ENCODE data around the gene RELCH.

The RELCH gene

DNA sequence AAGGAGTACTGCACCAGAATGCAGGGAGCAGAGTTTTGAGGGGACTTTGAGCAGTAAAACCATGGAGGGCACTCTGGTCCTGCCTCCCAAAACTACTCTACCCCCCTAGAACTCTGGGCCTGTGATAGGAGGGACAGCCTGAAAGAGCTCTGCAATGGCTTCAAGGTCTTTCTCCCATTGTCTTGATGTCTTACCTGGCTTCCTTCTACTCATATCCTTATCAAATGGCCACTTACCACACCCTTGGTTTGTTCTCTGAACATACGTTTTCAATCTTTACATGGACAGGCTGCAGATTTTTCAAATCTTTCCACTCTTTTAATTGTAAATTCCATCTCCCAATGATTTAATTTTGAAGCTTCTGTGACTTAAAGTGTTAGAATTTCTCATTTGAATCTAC, 27.7 kb downstream of the RELCH start:
- Histone ChIP-seq H3K18ac (ENCODE audit: low read length) (no peak overlapping the region), H3K36me3 (replicated peaks in 1 of 2; ENCODE audit: control insufficient read depth in 2 of 2, insufficient read depth in 2 of 2, low read length in 2 of 2) (peaks cover 9 to 59% of the 10 kb centered on the region in 2 donors), H3K27ac (replicated peaks; ENCODE audit: low read length) (no peak overlapping the region), H3K23ac (ENCODE audit: low read depth, low read length, poor library complexity) (peak overlapping the region; percentile 85), H2AK5ac (ENCODE audit: low read depth, low read length) (no peak overlapping the region), H2BK12ac (ENCODE audit: low read length) (no peak overlapping the region), H4K8ac (ENCODE audit: low read depth, low read length) (no peak overlapping the region), H2BK5ac (ENCODE audit: low read length) (no peak overlapping the region), H2AFZ (ENCODE audit: low read length) (no peak overlapping the region), H2BK15ac (ENCODE audit: low read length) (no peak overlapping the region), H3K4ac (ENCODE audit: low read length) (no peak overlapping the region), H3K27me3 (ENCODE audit: control insufficient read depth in 3 of 3, insufficient read depth in 3 of 3, low read depth in 1 of 3, low read length in 3 of 3) (no peaks in the 10 kb centered on the region), H3K4me1 (ENCODE audit: control insufficient read depth in 2 of 2, insufficient read depth in 1 of 2, low read depth in 1 of 2, low read length in 2 of 2) (no peaks in the 10 kb centered on the region), H2BK120ac (ENCODE audit: low read depth, low read length) (no peak overlapping the region), H3K14ac (ENCODE audit: low read length) (no peak overlapping the region), H3K4me3 (ENCODE audit: low read length in 2 of 2) (no peak overlapping the region), H4K91ac (ENCODE audit: low read depth, low read length, poor library complexity) (no peak overlapping the region), H3K4me2 (ENCODE audit: insufficient read depth, low read length, poor library complexity, severe bottlenecking) (no peak overlapping the region), H3K9ac (ENCODE audit: low read depth, low read length, poor library complexity) (no peak overlapping the region), H3K79me1 (ENCODE audit: low read depth, low read length) (peaks cover 3% of the 10 kb centered on the region), H3K9me3 (replicated peaks in 1 of 2; ENCODE audit: control insufficient read depth in 2 of 2, insufficient read depth in 1 of 2, low read depth in 1 of 2, low read length in 2 of 2) (peaks cover 0 to 2% of the 10 kb centered on the region in 2 donors)
- no peak for DNase-seq (ENCODE audit: low spot score)
- no CpG with 5 or more reads among the region's 1 CpG for WGBS, 2 donors (ENCODE audit: extremely low coverage in 2 of 2, insufficient read length in 2 of 2, insufficient replicate concordance in 1 of 2)

DNA sequence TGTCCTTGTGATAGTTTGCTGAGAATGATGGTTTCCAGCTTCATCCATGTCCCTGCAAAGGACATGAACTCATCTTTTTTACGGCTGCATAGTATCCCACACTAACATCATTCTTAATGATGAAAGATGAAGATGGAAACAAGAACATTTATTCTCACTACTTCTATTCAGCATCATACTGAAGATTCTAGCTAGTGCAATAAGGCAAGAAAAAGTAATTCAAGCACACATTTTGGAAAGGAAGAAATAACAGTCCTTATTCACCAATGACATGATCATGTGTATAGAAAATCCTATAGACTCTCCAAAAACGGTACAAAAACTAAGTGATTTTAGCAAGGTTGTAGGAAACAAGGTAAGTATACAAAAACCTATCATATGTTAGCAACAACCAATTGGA, 37.2 kb downstream of the RELCH start:
- Histone ChIP-seq H3K36me3 (replicated peaks in 1 of 2; ENCODE audit: control insufficient read depth in 2 of 2, insufficient read depth in 2 of 2, low read length in 2 of 2) (peaks cover 3 to 85% of the 10 kb centered on the region in 2 donors), H4K91ac (ENCODE audit: low read depth, low read length, poor library complexity) (no peak overlapping the region), H2AFZ (ENCODE audit: low read length) (no peak overlapping the region), H4K8ac (ENCODE audit: low read depth, low read length) (no peak overlapping the region), H2BK12ac (ENCODE audit: low read length) (no peak overlapping the region), H3K14ac (ENCODE audit: low read length) (no peak overlapping the region), H3K4me1 (ENCODE audit: control insufficient read depth in 2 of 2, insufficient read depth in 1 of 2, low read depth in 1 of 2, low read length in 2 of 2) (no peaks in the 10 kb centered on the region), H3K27ac (replicated peaks; ENCODE audit: low read length) (no peak overlapping the region), H2BK15ac (ENCODE audit: low read length) (no peak overlapping the region), H3K4me2 (ENCODE audit: insufficient read depth, low read length, poor library complexity, severe bottlenecking) (no peak overlapping the region), H3K9ac (ENCODE audit: low read depth, low read length, poor library complexity) (no peak overlapping the region), H2AK5ac (ENCODE audit: low read depth, low read length) (no peak overlapping the region), H3K4ac (ENCODE audit: low read length) (no peak overlapping the region), H2BK120ac (ENCODE audit: low read depth, low read length) (no peak overlapping the region), H3K27me3 (ENCODE audit: control insufficient read depth in 3 of 3, insufficient read depth in 3 of 3, low read depth in 1 of 3, low read length in 3 of 3) (no peaks in the 10 kb centered on the region), H3K4me3 (ENCODE audit: low read length in 2 of 2) (no peak overlapping the region), H3K18ac (ENCODE audit: low read length) (no peak overlapping the region), H3K79me1 (ENCODE audit: low read depth, low read length) (no peaks in the 10 kb centered on the region), H3K23ac (ENCODE audit: low read depth, low read length, poor library complexity) (no peak overlapping the region), H2BK5ac (ENCODE audit: low read length) (no peak overlapping the region), H3K9me3 (replicated peaks in 1 of 2; ENCODE audit: control insufficient read depth in 2 of 2, insufficient read depth in 1 of 2, low read depth in 1 of 2, low read length in 2 of 2) (peaks cover 0 to 27% of the 10 kb centered on the region in 2 donors)
- no peak for DNase-seq (ENCODE audit: low spot score)
- no CpG with 5 or more reads among the region's 2 CpGs for WGBS, 2 donors (ENCODE audit: extremely low coverage in 2 of 2, insufficient read length in 2 of 2, insufficient replicate concordance in 1 of 2)

DNA sequence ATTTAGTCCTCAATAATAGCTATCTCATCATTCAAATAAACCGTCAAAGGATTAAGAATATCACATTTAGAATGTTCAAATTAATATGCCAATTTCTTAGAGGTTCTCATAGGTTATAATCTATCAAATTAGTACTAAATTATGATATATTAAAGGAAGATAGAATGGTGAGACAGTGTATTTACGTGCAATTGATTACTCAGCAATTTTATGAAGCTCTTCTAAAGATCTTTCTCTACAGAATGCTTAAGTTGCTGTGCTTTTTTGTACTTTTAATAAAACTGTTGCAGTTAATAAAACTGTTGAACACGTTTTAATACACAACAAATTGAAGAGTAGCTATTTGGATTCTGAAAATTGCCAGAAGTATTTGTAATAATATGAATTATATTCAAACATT, 39.0 kb downstream of the RELCH start:
- Histone ChIP-seq H2BK120ac (ENCODE audit: low read depth, low read length) (no peak overlapping the region), H3K4ac (ENCODE audit: low read length) (no peak overlapping the region), H3K27ac (replicated peaks; ENCODE audit: low read length) (no peak overlapping the region), H3K4me2 (ENCODE audit: insufficient read depth, low read length, poor library complexity, severe bottlenecking) (no peak overlapping the region), H3K4me1 (ENCODE audit: control insufficient read depth in 2 of 2, insufficient read depth in 1 of 2, low read depth in 1 of 2, low read length in 2 of 2) (peaks cover 0 to 2% of the 10 kb centered on the region in 2 donors), H3K23ac (ENCODE audit: low read depth, low read length, poor library complexity) (no peak overlapping the region), H2BK5ac (ENCODE audit: low read length) (no peak overlapping the region), H3K18ac (ENCODE audit: low read length) (no peak overlapping the region), H3K36me3 (replicated peaks in 1 of 2; ENCODE audit: control insufficient read depth in 2 of 2, insufficient read depth in 2 of 2, low read length in 2 of 2) (peaks cover 3 to 98% of the 10 kb centered on the region in 2 donors), H3K14ac (ENCODE audit: low read length) (no peak overlapping the region), H2BK12ac (ENCODE audit: low read length) (no peak overlapping the region), H3K27me3 (ENCODE audit: control insufficient read depth in 3 of 3, insufficient read depth in 3 of 3, low read depth in 1 of 3, low read length in 3 of 3) (no peaks in the 10 kb centered on the region), H3K9ac (ENCODE audit: low read depth, low read length, poor library complexity) (no peak overlapping the region), H3K79me1 (ENCODE audit: low read depth, low read length) (no peaks in the 10 kb centered on the region), H3K4me3 (ENCODE audit: low read length in 2 of 2) (no peak overlapping the region), H2AK5ac (ENCODE audit: low read depth, low read length) (no peak overlapping the region), H4K91ac (ENCODE audit: low read depth, low read length, poor library complexity) (no peak overlapping the region), H3K9me3 (replicated peaks in 1 of 2; ENCODE audit: control insufficient read depth in 2 of 2, insufficient read depth in 1 of 2, low read depth in 1 of 2, low read length in 2 of 2) (peaks cover 0 to 27% of the 10 kb centered on the region in 2 donors), H4K8ac (ENCODE audit: low read depth, low read length) (no peak overlapping the region), H2BK15ac (ENCODE audit: low read length) (no peak overlapping the region), H2AFZ (ENCODE audit: low read length) (no peak overlapping the region)
- WGBS, 2 donors (ENCODE audit: extremely low coverage in 2 of 2, insufficient read length in 2 of 2, insufficient replicate concordance in 1 of 2) = no CpG with 5 or more reads among the region's 3 CpGs
- no peak for DNase-seq (ENCODE audit: low spot score)

GRCh38 chr18:62236252-62236651, 49.2 kb downstream of the RELCH start:
- H3K4me2 ChIP-seq (ENCODE audit: insufficient read depth, low read length, poor library complexity, severe bottlenecking) = no peak overlapping the region
- no peak overlapping the region for H2AK5ac ChIP-seq (ENCODE audit: low read depth, low read length)
- H2BK5ac ChIP-seq (ENCODE audit: low read length) = no peak overlapping the region
- no peak overlapping the region for H2BK15ac ChIP-seq (ENCODE audit: low read length)
- no peak overlapping the region for H3K18ac ChIP-seq (ENCODE audit: low read length)
- H3K9ac ChIP-seq (ENCODE audit: low read depth, low read length, poor library complexity) = no peak overlapping the region
- WGBS, 2 donors (ENCODE audit: extremely low coverage in 2 of 2, insufficient read length in 2 of 2, insufficient replicate concordance in 1 of 2) = no CpG with 5 or more reads among the region's 1 CpG
- H3K36me3 ChIP-seq (replicated peaks in 1 of 2; ENCODE audit: control insufficient read depth in 2 of 2, insufficient read depth in 2 of 2, low read length in 2 of 2) = peaks cover 4 to 77% of the 10 kb centered on the region in 2 donors
- H4K91ac ChIP-seq (ENCODE audit: low read depth, low read length, poor library complexity) = no peak overlapping the region
- no peak overlapping the region for H3K27ac ChIP-seq (replicated peaks; ENCODE audit: low read length)
- no peak overlapping the region for H4K8ac ChIP-seq (ENCODE audit: low read depth, low read length)
- H3K4ac ChIP-seq (ENCODE audit: low read length) = no peak overlapping the region
- no peak overlapping the region for H2BK120ac ChIP-seq (ENCODE audit: low read depth, low read length)
- no peak for DNase-seq (ENCODE audit: low spot score)
- peaks cover 6 to 13% of the 10 kb centered on the region in 2 donors for H3K9me3 ChIP-seq (replicated peaks in 1 of 2; ENCODE audit: control insufficient read depth in 2 of 2, insufficient read depth in 1 of 2, low read depth in 1 of 2, low read length in 2 of 2)
- H3K4me3 ChIP-seq (ENCODE audit: low read length in 2 of 2) = no peak overlapping the region
- H3K4me1 ChIP-seq (ENCODE audit: control insufficient read depth in 2 of 2, insufficient read depth in 1 of 2, low read depth in 1 of 2, low read length in 2 of 2) = no peaks in the 10 kb centered on the region
- no peak overlapping the region for H3K14ac ChIP-seq (ENCODE audit: low read length)
- no peaks in the 10 kb centered on the region for H3K79me1 ChIP-seq (ENCODE audit: low read depth, low read length)
- no peak overlapping the region for H2AFZ ChIP-seq (ENCODE audit: low read length)
- no peak overlapping the region for H2BK12ac ChIP-seq (ENCODE audit: low read length)
- no peaks in the 10 kb centered on the region for H3K27me3 ChIP-seq (ENCODE audit: control insufficient read depth in 3 of 3, insufficient read depth in 3 of 3, low read depth in 1 of 3, low read length in 3 of 3)
- H3K23ac ChIP-seq (ENCODE audit: low read depth, low read length, poor library complexity) = no peak overlapping the region

Measured in neuronal stem cell (in vitro differentiated cells).